HEK293T (cell line): ENCODE results near the gene EXOC6.

Experiments
- ARNT ChIP-seq: fragments of 450-650 bp; IDR thresholded peaks from 2 replicates; pipeline ENCODE4 v1.6.1; 2017; ENCODE audit warnings: mild to moderate bottlenecking
- BHLHE40 ChIP-seq: fragments of 450-650 bp; IDR thresholded peaks from 2 replicates; pipeline ENCODE4 v1.6.1; 2016; ENCODE audit warnings: mild to moderate bottlenecking, moderate library complexity, borderline replicate concordance
- ELF4 ChIP-seq: fragments of 450-650 bp; IDR thresholded peaks from 2 replicates; pipeline ENCODE4 v1.6.1; 2017; ENCODE audit warnings: antibody characterized with exemption
- FOXA1 ChIP-seq: fragments of 450-650 bp; IDR thresholded peaks from 2 replicates; pipeline ENCODE4 v1.6.1; 2016; ENCODE audit warnings: mild to moderate bottlenecking
- FOXK2 ChIP-seq: fragments of 450-650 bp; IDR thresholded peaks from 2 replicates; pipeline ENCODE4 v1.6.1; 2016; ENCODE audit warnings: mild to moderate bottlenecking
- FOXM1 ChIP-seq: fragments of 450-650 bp; IDR thresholded peaks from 2 replicates; pipeline ENCODE4 v1.6.1; 2017; ENCODE audit warnings: mild to moderate bottlenecking, borderline replicate concordance
- HDGF ChIP-seq: fragments of 450-650 bp; IDR thresholded peaks from 2 replicates; pipeline ENCODE4 v1.6.1; 2017; ENCODE audit warnings: antibody characterized with exemption, borderline replicate concordance
- L3MBTL2 ChIP-seq: fragments of 450-650 bp; conservative IDR thresholded peaks from 2 replicates; pipeline ENCODE4 v1.6.1; 2016; ENCODE audit warnings: mild to moderate bottlenecking
- LEF1 ChIP-seq: fragments of 450-650 bp; IDR thresholded peaks from 2 replicates; pipeline ENCODE4 v1.6.1; 2017; ENCODE audit warnings: mild to moderate bottlenecking, borderline replicate concordance
- PKNOX1 ChIP-seq: fragments of 450-650 bp; IDR thresholded peaks from 2 replicates; pipeline ENCODE4 v1.6.1; 2016
- SP1 ChIP-seq: fragments of 450-650 bp; IDR thresholded peaks from 2 replicates; pipeline ENCODE4 v1.6.1; 2017
- SUZ12 ChIP-seq: fragments of 450-650 bp; IDR thresholded peaks from 2 replicates; pipeline ENCODE4 v1.6.1; 2016; ENCODE audit warnings: mild to moderate bottlenecking
- TARDBP ChIP-seq: fragments of 450-650 bp; IDR thresholded peaks from 2 replicates; pipeline ENCODE4 v1.6.1; 2016
- ZNF384 ChIP-seq: fragments of 450-650 bp; IDR thresholded peaks from 2 replicates; pipeline ENCODE4 v1.6.1; 2016

- TF ChIP-seq LEF1 (no peak), SP1 (no peak), FOXK2 (no peak), L3MBTL2 (no peak), ZNF384 (no peak), ARNT (no peak), HDGF (no peak), FOXM1 (no peak), ELF4 (no peak), SUZ12 (no peak), TARDBP (no peak), BHLHE40 (no peak), FOXA1 (no peak), PKNOX1 (no peak)
Observed at GRCh38 chr10:92826061-92826460, 22.3 kb upstream of the EXOC6 start.
